A549 (cell line): ENCODE data around the gene TMED4.

Experiments used
- CTCF ChIP-seq: fragments of >200 bp; sonication (Bioruptor Twin); formaldehyde crosslinking; IDR thresholded peaks from 3 replicates; pipeline ENCODE4 v1.5.1; 2016
- POLR2A ChIP-seq: IDR thresholded peaks from 2 replicates; pipeline ENCODE4 v1.6.1; 2012; ENCODE audit warnings: mild to moderate bottlenecking, low read length

- TF ChIP-seq CTCF (no peak), POLR2A (no peak)
Observed at GRCh38 chr7:44540592-44541027, 41.4 kb downstream of the TMED4 start.
